ENCODE results near the gene KCNV2.

Gene KCNV2

DNA sequence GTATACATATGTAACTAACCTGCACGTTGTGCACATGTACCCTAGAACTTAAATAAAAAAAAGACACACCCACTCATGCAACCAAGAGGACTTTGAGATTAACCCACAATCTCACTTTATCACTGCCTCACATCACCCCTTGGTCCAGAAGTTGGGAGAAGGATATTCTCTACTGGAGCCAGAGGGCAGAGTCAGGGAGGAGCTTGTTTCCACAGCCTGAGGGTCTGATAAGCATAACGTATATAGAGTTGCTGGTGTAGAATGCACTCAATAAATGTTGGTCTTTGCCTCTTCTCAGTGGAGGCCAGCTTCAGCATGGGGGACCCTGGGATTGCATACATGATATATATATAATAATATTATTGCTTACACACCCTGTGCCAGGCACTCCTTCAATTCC lies 10.1 kb downstream of the KCNV2 start:
- Histone ChIP-seq H3K23ac (ENCODE audit: low read length) (no peak overlapping the region), H3K4ac (ENCODE audit: low read depth, low read length) (no peak overlapping the region), H4K91ac (ENCODE audit: low read depth, low read length) (no peak overlapping the region), H3K27me3 (ENCODE audit: insufficient read depth, low read length) (no peaks in the 10 kb centered on the region), H3K4me1 (ENCODE audit: control insufficient read depth in 1 of 2, insufficient read depth in 2 of 2, low read length in 2 of 2) (peaks cover 17 to 21% of the 10 kb centered on the region in 2 experiments), H3K9me3 (ENCODE audit: insufficient read depth, low read depth, low read length) (no peaks in the 10 kb centered on the region), H2BK120ac (ENCODE audit: insufficient read depth, low read length, poor library complexity) (no peak overlapping the region), H3K79me1 (ENCODE audit: low read length) (peaks cover 8% of the 10 kb centered on the region), H3K36me3 (ENCODE audit: control insufficient read depth in 1 of 2, insufficient read depth in 2 of 2, low read length in 2 of 2) (no peaks in the 10 kb centered on the region), H3K27ac (ENCODE audit: low read depth, low read length) (no peak overlapping the region), H3K18ac (ENCODE audit: low read length) (no peak overlapping the region), H4K8ac (ENCODE audit: low read depth, low read length) (no peak overlapping the region), H3K9ac (ENCODE audit: low read length) (no peak overlapping the region), H2AK5ac (ENCODE audit: low read length) (no peak overlapping the region), H3K4me3 (ENCODE audit: low read depth, low read length) (no peak overlapping the region), H2BK12ac (ENCODE audit: low read length) (no peak overlapping the region), H4K12ac (ENCODE audit: low read depth, low read length) (no peak overlapping the region), H3K4me2 (ENCODE audit: low read length) (no peak overlapping the region), H3K79me2 (ENCODE audit: control insufficient read depth, insufficient read depth, low read length, poor library complexity) (no peaks in the 10 kb centered on the region), H3K14ac (ENCODE audit: low read length) (no peak overlapping the region), H2BK5ac (ENCODE audit: low read depth, low read length, poor library complexity) (no peak overlapping the region), H2AFZ (ENCODE audit: insufficient read depth, low read length, poor library complexity) (no peak overlapping the region)
- WGBS (ENCODE audit: extremely low coverage, insufficient coverage, insufficient read length) = no CpG with 5 or more reads among the region's 2 CpGs
- no peak for DNase-seq

DNA sequence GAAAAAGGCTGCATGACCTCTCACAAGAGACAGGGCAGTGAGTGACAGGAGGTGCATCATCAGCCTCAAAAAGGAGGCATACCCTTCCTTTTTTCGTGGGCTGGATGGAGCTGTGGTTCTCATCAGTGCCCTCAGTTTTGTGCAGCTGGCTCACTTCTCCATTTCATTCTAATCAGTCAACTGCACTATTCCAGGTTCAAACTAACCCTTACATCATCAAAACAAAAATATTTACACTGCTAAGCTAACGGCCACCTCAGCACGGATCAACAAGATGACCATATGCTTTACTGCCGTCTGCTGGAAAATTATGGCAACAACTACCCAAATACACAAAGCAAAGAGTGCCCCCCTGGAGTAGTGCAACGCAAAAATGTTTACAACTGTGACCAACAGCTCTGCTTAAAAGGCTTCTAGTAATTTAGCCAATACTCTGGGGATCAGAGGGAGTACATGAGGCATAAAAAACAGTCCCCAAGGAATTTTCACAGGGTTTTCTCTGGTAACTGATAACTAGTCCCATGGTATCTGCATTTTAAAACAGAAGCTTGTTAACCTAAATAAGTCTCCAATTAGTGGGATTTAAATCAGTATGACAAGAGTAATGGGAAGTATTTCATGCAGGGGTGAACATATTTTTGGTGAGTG lies 10.8 kb downstream of the KCNV2 start:
- no peak overlapping the region for H3K4me3 ChIP-seq (ENCODE audit: low read depth, low read length)
- no peaks in the 10 kb centered on the region for H3K27me3 ChIP-seq (ENCODE audit: insufficient read depth, low read length)
- no peak overlapping the region for H3K23ac ChIP-seq (ENCODE audit: low read length)
- H2BK12ac ChIP-seq (ENCODE audit: low read length) = peak overlapping the region; percentile 15
- H3K4me2 ChIP-seq (ENCODE audit: low read length) = no peak overlapping the region
- H2BK5ac ChIP-seq (ENCODE audit: low read depth, low read length, poor library complexity) = no peak overlapping the region
- H4K12ac ChIP-seq (ENCODE audit: low read depth, low read length) = no peak overlapping the region
- no CpG with 5 or more reads among the region's 5 CpGs for WGBS (ENCODE audit: extremely low coverage, insufficient coverage, insufficient read length)
- no peak overlapping the region for H3K4ac ChIP-seq (ENCODE audit: low read depth, low read length)
- H3K9me3 ChIP-seq (ENCODE audit: insufficient read depth, low read depth, low read length) = no peaks in the 10 kb centered on the region
- peak; percentile 49 to 73 for DNase-seq
- H3K4me1 ChIP-seq (ENCODE audit: control insufficient read depth in 1 of 2, insufficient read depth in 2 of 2, low read length in 2 of 2) = peaks cover 14 to 18% of the 10 kb centered on the region in 2 experiments
- H2AFZ ChIP-seq (ENCODE audit: insufficient read depth, low read length, poor library complexity) = no peak overlapping the region
- no peak overlapping the region for H3K9ac ChIP-seq (ENCODE audit: low read length)
- H3K18ac ChIP-seq (ENCODE audit: low read length) = no peak overlapping the region
- no peaks in the 10 kb centered on the region for H3K36me3 ChIP-seq (ENCODE audit: control insufficient read depth in 1 of 2, insufficient read depth in 2 of 2, low read length in 2 of 2)
- H3K79me2 ChIP-seq (ENCODE audit: control insufficient read depth, insufficient read depth, low read length, poor library complexity) = no peaks in the 10 kb centered on the region
- no peak overlapping the region for H2AK5ac ChIP-seq (ENCODE audit: low read length)
- peaks cover 8% of the 10 kb centered on the region for H3K79me1 ChIP-seq (ENCODE audit: low read length)
- no peak overlapping the region for H4K91ac ChIP-seq (ENCODE audit: low read depth, low read length)
- H4K8ac ChIP-seq (ENCODE audit: low read depth, low read length) = no peak overlapping the region
- no peak overlapping the region for H2BK120ac ChIP-seq (ENCODE audit: insufficient read depth, low read length, poor library complexity)
- H3K27ac ChIP-seq (ENCODE audit: low read depth, low read length) = no peak overlapping the region
- H3K14ac ChIP-seq (ENCODE audit: low read length) = no peak overlapping the region

DNA sequence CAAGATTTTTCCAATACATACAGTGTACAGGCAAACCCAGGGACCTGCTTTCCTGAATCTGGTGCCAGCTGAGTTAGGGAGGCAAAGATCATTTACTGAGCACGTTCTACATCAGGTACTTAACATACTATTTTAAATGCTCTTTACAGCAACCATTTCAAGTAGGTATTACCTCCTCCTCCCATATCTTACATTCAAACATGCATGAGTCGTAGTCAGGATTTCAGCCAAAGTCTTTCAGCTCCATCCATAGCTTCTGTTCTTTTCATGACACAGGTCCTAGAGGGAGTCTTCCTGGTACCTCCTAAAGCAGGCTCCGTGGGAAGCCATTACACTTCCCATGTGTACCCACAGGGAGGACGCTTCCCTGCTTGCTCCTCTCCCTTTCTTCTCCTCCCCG lies 11.7 kb downstream of the KCNV2 start:
- Histone ChIP-seq H2BK5ac (ENCODE audit: low read depth, low read length, poor library complexity) (no peak overlapping the region), H2BK12ac (ENCODE audit: low read length) (no peak overlapping the region), H2BK120ac (ENCODE audit: insufficient read depth, low read length, poor library complexity) (no peak overlapping the region), H3K14ac (ENCODE audit: low read length) (no peak overlapping the region), H2AK5ac (ENCODE audit: low read length) (no peak overlapping the region), H4K12ac (ENCODE audit: low read depth, low read length) (no peak overlapping the region), H3K18ac (ENCODE audit: low read length) (no peak overlapping the region), H3K4me1 (ENCODE audit: control insufficient read depth in 1 of 2, insufficient read depth in 2 of 2, low read length in 2 of 2) (peaks cover 14 to 18% of the 10 kb centered on the region in 2 experiments), H3K79me1 (ENCODE audit: low read length) (peaks cover 8% of the 10 kb centered on the region), H3K4me3 (ENCODE audit: low read depth, low read length) (no peak overlapping the region), H3K27ac (ENCODE audit: low read depth, low read length) (no peak overlapping the region), H3K79me2 (ENCODE audit: control insufficient read depth, insufficient read depth, low read length, poor library complexity) (no peaks in the 10 kb centered on the region), H3K36me3 (ENCODE audit: control insufficient read depth in 1 of 2, insufficient read depth in 2 of 2, low read length in 2 of 2) (no peaks in the 10 kb centered on the region), H3K4ac (ENCODE audit: low read depth, low read length) (no peak overlapping the region), H3K4me2 (ENCODE audit: low read length) (no peak overlapping the region), H2AFZ (ENCODE audit: insufficient read depth, low read length, poor library complexity) (no peak overlapping the region), H3K23ac (ENCODE audit: low read length) (no peak overlapping the region), H4K91ac (ENCODE audit: low read depth, low read length) (no peak overlapping the region), H3K9me3 (ENCODE audit: insufficient read depth, low read depth, low read length) (no peaks in the 10 kb centered on the region), H3K9ac (ENCODE audit: low read length) (no peak overlapping the region), H3K27me3 (ENCODE audit: insufficient read depth, low read length) (no peaks in the 10 kb centered on the region), H4K8ac (ENCODE audit: low read depth, low read length) (no peak overlapping the region)
- no peak for DNase-seq
- WGBS (ENCODE audit: extremely low coverage, insufficient coverage, insufficient read length) = no CpG with 5 or more reads among the region's 5 CpGs

DNA sequence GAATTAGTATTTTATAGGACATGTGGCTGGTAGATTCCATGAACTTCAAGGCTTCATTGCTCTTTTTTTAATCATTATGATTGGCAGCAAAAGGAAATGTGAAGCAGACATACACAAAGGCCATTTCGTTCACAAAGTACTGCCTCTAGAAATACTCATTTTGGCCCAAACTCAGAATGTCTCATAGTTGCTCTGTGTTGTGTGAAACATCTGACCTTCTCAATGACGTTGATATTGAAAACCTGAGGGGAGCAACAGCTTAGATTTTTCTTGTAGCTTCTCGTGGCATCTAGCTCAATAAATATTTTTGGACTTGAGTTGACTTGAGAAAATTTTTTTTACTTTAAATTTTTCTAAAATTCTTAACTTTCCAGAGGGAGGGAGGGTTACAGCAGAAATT lies 12.4 kb downstream of the KCNV2 start:
- no peaks in the 10 kb centered on the region for H3K9me3 ChIP-seq (ENCODE audit: insufficient read depth, low read depth, low read length)
- WGBS (ENCODE audit: extremely low coverage, insufficient coverage, insufficient read length) = no CpG with 5 or more reads among the region's 3 CpGs
- no peak overlapping the region for H3K14ac ChIP-seq (ENCODE audit: low read length)
- H2AFZ ChIP-seq (ENCODE audit: insufficient read depth, low read length, poor library complexity) = no peak overlapping the region
- no peak overlapping the region for H4K91ac ChIP-seq (ENCODE audit: low read depth, low read length)
- no peak overlapping the region for H2BK12ac ChIP-seq (ENCODE audit: low read length)
- H3K4me1 ChIP-seq (ENCODE audit: control insufficient read depth in 1 of 2, insufficient read depth in 2 of 2, low read length in 2 of 2) = peaks cover 12 to 15% of the 10 kb centered on the region in 2 experiments
- no peak overlapping the region for H4K8ac ChIP-seq (ENCODE audit: low read depth, low read length)
- H3K27ac ChIP-seq (ENCODE audit: low read depth, low read length) = no peak overlapping the region
- H3K4me3 ChIP-seq (ENCODE audit: low read depth, low read length) = no peak overlapping the region
- H2BK5ac ChIP-seq (ENCODE audit: low read depth, low read length, poor library complexity) = no peak overlapping the region
- no peak overlapping the region for H3K9ac ChIP-seq (ENCODE audit: low read length)
- no peak overlapping the region for H3K4me2 ChIP-seq (ENCODE audit: low read length)
- no peak overlapping the region for H3K18ac ChIP-seq (ENCODE audit: low read length)
- H4K12ac ChIP-seq (ENCODE audit: low read depth, low read length) = no peak overlapping the region
- no peak for DNase-seq
- no peaks in the 10 kb centered on the region for H3K36me3 ChIP-seq (ENCODE audit: control insufficient read depth in 1 of 2, insufficient read depth in 2 of 2, low read length in 2 of 2)
- H3K79me2 ChIP-seq (ENCODE audit: control insufficient read depth, insufficient read depth, low read length, poor library complexity) = no peaks in the 10 kb centered on the region
- H2BK120ac ChIP-seq (ENCODE audit: insufficient read depth, low read length, poor library complexity) = no peak overlapping the region
- H3K23ac ChIP-seq (ENCODE audit: low read length) = no peak overlapping the region
- H3K79me1 ChIP-seq (ENCODE audit: low read length) = peaks cover 5% of the 10 kb centered on the region
- H3K4ac ChIP-seq (ENCODE audit: low read depth, low read length) = no peak overlapping the region
- H2AK5ac ChIP-seq (ENCODE audit: low read length) = no peak overlapping the region
- no peaks in the 10 kb centered on the region for H3K27me3 ChIP-seq (ENCODE audit: insufficient read depth, low read length)
